Stimulated activated CD8-positive, alpha-beta memory T cell treated with anti-CD3 and anti-CD28 coated beads, Interleukin-12 subunit alpha, Interleukin-12 subunit beta, amount 100 ng/mL, for 1 hour (primary cell): ENCODE data around the gene LAYN.

Experiments used
- DNase-seq: peaks from one replicate; pipeline ENCODE4 v3.0.0-alpha.2; 2020; ENCODE audit warnings: low read depth

Gene LAYN, protein sequence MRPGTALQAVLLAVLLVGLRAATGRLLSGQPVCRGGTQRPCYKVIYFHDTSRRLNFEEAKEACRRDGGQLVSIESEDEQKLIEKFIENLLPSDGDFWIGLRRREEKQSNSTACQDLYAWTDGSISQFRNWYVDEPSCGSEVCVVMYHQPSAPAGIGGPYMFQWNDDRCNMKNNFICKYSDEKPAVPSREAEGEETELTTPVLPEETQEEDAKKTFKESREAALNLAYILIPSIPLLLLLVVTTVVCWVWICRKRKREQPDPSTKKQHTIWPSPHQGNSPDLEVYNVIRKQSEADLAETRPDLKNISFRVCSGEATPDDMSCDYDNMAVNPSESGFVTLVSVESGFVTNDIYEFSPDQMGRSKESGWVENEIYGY

GRCh38 chr11:111540114-111540936, at the start of gene LAYN:
Gene LAYN (plus strand): TSS chr11:111540720. CDS start chr11:111540844, 124 bp downstream.
- DNase-seq: no peak

DNA sequence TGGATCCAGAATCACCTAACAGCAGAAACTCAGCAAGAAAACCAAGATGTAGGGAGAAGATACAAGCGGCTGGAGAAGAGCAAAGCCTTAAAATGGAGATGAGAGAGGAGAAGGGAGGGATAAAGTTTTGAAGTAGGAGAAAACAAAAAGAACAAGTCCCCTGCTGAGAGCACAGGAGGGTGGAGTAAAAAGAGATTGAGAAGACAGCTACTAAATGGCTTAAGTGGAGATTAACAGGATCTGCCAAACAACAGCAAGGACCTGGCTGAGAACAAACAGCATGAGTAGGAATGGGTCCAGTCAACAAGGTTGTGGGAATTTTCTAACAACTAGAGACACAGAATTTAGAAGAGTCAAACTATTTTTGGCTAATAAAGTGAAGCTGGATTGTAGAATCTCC, 46.5 kb upstream of the LAYN start:
- DNase-seq: no peak

DNA sequence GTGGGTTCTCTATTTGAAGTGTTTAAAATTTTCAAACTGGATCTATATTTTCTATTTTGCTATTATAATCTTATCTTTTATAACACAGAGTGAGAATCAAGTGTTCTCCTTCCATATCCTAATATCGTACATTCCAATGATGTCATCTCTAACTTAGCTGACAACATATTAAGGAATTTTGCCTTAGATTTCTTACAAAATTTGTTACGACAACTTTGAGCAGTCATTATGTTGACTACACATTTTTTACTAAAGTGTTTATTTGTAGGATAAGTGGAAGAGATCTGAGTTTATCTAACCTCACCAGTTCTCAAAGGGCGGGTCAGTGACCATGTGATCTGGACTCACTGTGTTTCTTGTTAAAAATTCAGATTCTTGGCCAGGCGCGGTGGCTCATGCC, 41.0 kb upstream of the LAYN start:
- DNase-seq: no peak

DNA sequence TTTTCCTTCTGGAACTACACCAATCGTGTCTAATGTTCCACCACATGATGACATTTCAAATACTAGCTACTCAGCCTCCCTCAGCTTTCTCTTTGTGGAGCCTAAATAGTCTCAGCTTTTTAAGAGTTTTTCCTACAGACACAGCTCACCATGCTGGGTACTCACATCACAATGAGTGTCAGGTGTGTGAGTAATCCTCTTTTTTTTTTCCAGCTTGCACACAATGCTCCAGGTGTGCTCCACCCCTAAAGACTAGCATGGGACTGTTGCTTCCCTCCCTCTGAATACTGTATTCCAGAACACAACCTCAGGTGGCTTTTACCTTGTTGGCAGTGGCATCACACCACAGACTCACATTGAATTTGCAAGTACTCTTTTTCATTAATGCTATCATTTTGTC, 40.0 kb upstream of the LAYN start:
- DNase-seq: no peak

GRCh38 chr11:111502611-111503010, 37.9 kb upstream of the LAYN start:
- DNase-seq: no peak

DNA sequence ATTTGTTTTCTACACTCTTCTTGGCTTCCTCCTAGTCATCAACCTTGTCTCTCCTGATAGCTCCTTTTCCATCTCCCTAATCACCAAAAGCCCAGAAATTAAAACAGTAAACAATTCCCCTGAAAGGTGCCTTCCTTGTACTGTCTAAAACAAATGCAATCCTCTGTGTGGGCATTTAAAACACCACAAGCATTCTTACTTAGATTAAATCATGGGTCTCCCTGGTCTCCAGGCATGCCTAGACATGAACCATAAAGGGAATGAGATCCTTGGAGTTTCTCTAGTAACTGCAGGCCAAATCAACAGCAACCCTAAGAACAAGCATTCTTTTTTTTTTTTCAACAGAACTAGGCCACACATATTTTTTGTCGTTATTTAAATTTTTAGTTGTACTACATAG, 30.2 kb upstream of the LAYN start:
- DNase-seq: no peak

GRCh38 chr11:111512296-111513239, 28.0 kb upstream of the LAYN start, which contains the start of gene BTG4:
Gene BTG4 (minus strand): TSS chr11:111512386. CDS start chr11:111498776, 13,610 bp downstream.
- DNase-seq: no peak

- no peak for DNase-seq
These were observed 27.3 kb upstream of the LAYN start for GRCh38 chr11:111513240-111513605.

DNA sequence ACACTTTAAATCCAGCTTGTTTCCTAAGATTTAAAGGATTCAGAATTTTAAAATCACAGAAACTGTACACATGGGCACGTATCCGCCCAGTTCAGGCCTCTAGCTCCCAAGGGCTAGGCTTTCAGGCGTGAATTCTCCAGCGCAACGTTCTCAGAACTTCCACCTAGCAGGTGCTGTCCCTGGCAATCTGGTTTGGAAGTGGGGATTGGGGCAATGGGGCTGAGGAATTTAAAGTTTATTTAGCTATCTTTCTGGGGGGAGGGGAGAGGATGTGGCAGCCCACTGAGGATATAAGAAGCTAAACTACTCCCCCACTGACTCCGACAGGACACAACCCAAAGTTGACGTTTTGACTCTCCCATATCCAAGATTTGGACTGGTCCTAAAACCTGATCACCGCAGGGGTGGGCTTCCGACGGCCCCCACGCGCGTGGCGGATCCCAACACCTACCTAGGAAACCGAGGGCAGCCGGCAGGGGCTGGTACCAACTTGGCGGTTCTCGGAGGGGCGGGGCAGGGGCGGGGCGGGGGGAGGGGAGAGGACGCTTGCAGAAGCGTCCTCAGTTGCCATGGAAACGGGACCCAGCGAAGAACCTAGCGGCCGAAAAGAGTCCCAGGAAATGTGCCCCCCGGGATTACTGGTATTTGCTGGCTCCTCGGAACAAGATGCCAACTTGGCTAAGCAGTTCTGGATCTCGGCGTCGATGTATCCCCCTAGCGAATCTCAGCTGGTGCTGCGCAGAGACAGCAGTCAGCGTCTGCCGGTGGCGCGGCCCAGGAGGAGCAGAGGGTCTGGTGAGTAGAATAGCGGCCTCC, 26.1 kb upstream of the LAYN start, which contains the start of gene HOATZ:
Gene HOATZ, plus strand, starts transcription at position 563 of the 816 bp plus-strand sequence. Its CDS starts 7 bp downstream, at position 570.
- no peak for DNase-seq

- DNase-seq: no peak
These were observed 24.9 kb upstream of the LAYN start for GRCh38 chr11:111515591-111515990.

GRCh38 chr11:111518668-111519067, 21.9 kb upstream of the LAYN start:
- no peak for DNase-seq

GRCh38 chr11:111520560-111520959, 20.0 kb upstream of the LAYN start:
- no peak for DNase-seq

- no peak for DNase-seq
These were observed 19.4 kb upstream of the LAYN start for GRCh38 chr11:111521135-111521534.

GRCh38 chr11:111522426-111522825, 18.1 kb upstream of the LAYN start:
- no peak for DNase-seq

DNA sequence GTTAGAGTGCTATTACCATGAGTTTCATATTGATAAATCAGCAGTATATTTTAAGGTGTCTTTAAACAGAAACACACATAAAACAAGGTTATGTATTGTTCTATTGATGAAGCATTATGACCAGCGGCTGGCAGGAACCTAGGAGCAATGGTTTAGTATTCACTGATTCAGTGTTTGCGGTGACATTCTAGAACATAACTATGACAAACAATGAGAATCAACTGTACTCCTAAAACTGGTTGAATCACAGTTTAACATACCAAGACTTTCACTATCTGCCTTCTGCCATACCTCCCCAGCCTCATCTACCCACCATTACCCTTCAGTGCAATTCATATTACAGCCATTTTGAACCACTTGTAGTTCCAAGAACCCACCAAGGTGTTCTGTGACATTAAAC, 17.2 kb upstream of the LAYN start:
- no peak for DNase-seq

GRCh38 chr11:111524056-111524455, 16.5 kb upstream of the LAYN start:
- DNase-seq: no peak

DNA sequence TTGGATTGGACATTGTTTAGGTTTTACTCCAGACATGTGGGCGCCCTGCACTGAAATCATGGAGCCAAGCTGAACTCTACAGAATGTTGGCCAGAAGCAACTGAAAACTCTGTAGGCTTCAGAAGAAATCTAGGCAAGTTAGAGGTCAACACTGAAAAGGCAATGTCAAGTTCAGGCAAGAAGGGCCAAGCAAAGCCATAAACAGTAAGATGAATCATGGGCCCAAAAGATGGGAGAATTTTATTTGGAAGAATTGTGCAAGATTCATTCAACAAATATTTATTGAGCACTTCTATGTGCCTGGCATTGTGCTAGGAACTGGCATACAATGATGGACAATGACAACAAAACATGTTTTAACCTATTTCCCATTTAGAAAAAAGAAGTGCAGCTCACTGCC, 15.1 kb upstream of the LAYN start:
- no peak for DNase-seq

DNA sequence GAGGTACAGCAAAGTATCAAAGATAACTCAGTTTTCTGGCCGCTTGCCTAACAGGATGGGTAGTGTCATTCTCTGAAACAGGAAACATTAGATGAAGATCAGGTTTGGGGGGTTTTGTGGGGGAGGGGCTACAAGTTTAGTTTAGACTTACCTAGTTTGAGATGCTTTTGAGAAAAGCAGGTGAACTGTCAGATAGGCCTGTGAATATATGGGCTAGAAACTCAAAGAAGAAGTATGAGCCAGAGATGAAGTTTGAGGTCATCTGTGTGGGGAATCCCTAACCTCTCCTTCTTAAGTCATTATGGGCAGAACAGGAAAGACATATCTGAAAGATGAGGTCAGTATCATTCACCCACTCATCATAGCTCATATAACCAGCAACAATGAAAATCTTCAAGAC, 14.0 kb upstream of the LAYN start:
- DNase-seq: no peak

DNA sequence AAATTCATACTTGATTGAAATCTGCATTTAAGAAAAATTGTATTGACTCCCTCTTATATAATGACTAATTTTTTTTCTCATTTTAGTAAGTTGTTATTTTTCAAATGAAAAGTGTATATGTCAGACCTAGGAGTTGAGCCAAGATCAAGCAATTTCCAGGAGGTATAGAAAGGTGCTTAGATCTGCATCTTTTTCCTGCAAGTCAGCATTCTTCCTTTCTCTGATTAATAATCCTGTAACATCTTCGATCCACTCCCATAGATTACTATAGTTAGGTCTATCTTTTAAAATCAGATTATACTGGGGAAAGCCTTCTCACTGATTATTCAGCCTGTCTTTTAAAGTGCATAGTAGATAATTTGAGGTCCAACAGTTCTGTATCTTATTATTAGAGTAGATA, 13.2 kb upstream of the LAYN start:
- DNase-seq: no peak

GRCh38 chr11:111528557-111528956, 12.0 kb upstream of the LAYN start:
- DNase-seq: no peak

GRCh38 chr11:111530091-111530490, 10.4 kb upstream of the LAYN start:
- no peak for DNase-seq
